Measurements from ENCODE around the gene NPLOC4.
A peak's percentile ranks its signal among the peaks of the same experiment; 100 is the strongest.
"Not testable (repeated sequence)": the region's sequence is repeated elsewhere in the genome, so short reads cannot be mapped to it uniquely, and the experiment has no call there.

The NPLOC4 gene

DNA sequence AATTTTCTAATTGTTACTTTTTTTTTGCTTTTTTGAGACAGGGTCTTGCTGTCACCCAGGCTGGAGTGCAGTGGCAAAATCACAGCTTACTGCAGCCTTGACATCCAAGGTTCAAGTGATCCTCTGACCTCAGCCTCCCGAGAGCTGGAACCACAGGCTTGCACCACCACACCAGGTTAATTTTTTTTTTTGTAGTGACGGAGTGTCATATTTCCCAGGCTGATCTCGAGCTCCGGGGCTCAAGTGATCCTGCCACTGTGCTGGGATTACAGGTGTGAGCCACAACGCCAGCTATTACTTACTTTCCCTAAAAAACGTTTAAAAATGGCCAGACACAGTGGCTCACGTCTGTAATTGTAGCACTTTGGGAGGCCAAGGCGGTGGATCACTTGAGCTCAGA, 6.6 kb downstream of the NPLOC4 start:
- DNase-seq = no peak

- no peak for DNase-seq
Observed at GRCh38 chr17:81621494-81622130, 15.3 kb downstream of the NPLOC4 start.

DNA sequence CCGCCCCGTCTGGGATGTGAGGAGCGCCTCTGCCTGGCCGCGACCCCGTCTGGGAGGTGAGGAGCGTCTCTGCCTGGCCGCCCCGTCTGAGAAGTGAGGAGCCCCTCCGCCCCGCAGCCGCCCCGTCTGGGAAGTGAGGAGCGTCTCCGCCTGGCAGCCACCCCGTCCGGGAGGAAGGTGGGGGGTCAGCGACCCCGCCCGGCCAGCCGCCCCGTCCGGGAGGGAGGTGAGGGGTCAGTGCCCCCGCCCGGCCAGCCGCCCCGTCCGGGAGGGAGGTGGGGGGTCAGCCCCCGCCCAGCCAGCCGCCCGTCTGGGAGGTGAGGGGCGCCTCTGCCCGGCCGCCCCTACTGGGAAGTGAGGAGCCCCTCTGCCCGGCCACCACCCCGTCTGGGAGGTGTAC, 18.6 kb downstream of the NPLOC4 start:
- not testable (repeated sequence) for DNase-seq

DNA sequence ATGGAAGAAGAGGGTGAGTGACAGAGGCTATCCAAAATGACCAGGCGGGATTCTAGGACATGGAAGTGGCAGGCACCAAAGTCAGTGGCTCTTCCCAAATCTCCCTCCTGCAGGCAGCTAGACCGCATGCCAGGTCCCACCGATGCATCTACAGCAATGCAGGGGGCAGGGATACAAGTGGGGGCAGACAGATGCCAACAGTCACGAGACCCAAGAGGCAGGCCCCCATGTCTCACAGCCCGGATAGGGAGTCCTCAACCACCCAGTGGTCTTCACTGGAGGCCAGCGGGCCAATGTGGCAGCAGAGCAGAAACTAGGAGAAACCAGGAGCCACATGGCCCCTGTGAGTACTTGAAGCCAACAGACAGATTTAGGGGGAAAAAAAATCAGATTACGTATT, 20.0 kb downstream of the NPLOC4 start:
- no peak for DNase-seq

DNA sequence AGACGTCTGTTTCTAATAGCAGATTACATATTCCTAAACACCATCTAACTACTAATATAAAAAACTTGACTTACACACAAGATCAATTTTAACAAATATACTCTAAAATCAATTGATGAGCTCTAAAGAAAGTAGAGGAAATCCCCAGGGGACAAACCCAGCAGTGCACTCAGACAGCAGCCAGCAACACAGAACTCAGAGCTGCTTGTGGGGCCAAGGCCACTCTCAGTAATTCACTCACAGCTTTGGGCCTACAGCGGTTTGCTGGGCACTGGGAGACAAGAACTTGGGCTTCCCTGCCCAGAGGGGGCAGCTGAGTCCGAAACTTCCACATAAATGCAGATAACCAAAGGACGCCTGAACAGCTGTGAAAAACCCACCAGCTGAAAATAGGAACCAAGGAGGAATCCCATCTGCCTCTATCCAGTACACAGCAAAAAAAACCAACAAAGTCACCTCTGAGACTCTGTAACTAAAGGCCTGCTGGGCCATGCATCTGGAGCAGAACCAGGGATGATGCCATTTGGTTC, 21.4 kb downstream of the NPLOC4 start:
- no peak for DNase-seq

GRCh38 chr17:81612172-81612970, 24.5 kb downstream of the NPLOC4 start:
- DNase-seq = no peak

DNA sequence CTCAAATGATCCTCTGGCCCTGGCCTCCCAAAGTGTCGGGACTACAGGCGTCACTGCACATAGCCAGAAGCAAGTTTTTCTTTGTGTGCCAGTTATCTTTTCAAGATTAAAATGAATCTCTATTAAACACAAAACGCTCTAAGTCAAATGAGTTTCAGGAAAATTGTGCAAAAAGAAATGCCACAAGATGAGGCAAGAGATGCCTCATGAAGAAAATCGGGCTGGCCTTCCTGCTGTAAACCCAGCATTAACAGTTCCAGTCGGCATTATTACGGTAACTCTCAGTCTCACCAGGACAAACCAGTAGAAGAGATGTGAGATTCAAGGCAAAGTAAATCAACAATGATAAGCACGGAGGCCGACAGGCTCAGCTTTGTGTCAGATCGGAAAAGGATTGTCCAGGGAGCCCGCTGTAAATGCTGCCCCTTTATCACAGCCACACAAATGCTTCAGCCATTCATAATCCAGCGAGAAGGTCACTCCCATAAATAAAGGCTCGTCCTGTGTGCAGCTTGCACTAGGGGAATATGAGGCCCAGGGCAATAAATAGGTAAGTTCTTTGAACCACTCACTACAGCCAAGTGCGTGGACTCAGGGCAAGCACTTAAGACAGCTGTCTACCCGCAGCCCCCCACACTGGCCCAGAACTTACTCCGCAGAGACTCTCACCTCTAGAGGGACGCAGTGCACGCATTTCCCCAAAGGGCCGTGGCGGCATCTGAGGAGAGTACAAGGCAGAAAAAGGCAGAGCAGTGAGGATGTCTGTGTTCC, 27.2 kb downstream of the NPLOC4 start:
- peak; percentile 9 for DNase-seq

GRCh38 chr17:81608605-81609004, 28.3 kb downstream of the NPLOC4 start:
- no peak for DNase-seq

DNA sequence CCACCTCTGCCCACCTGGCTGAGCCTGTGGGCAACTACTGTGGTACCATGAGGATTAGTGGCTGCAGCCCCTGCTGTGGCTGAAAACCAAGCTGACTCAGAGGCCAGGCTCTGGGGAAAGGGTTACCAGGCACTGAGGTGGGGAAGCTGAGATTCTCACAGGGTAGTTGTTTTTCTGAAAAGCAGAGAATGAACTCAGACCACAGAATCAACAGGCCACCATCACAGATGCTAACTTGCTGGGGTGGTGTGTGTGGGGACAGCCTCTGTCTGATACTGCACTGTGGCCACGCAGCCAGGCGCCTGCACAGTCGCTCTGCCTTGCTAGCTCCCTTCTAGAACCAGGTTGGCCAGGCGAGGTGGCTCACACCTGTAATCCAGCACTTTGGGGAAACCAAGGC, 28.8 kb downstream of the NPLOC4 start:
- no peak for DNase-seq

- DNase-seq = no peak
Observed at GRCh38 chr17:81607431-81607830, 29.5 kb downstream of the NPLOC4 start.

- no peak for DNase-seq
Observed at GRCh38 chr17:81603846-81604610, 32.9 kb downstream of the NPLOC4 start.

DNA sequence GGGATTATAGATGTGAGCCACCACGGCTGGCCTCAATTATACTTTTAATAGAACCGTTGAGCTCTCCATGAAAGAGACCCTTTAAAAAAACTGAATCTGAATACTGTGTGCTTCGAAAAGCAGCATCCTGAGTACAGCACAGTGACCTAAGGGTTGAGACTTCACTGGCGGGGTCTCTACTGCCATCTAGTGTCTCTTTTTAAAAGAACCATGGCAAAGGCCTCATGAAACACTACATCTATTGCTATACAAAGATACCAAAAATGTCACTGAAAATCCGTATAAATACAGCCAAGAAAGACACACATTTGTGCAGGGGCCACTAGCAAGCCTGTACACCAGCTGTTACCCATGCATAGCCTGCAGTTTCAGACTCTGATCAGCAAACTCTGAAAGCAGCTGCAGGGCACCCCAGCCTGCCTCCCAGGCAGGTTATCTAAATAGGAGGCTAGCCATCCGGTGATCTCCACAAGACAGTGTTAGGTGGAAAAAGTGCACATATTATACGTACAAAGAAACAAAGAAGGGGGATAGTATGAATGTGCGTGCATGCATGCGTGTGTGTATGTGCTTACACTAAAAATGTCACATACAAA, 35.3 kb downstream of the NPLOC4 start:
- peak; percentile 84 for DNase-seq

- DNase-seq = no peak
Observed at GRCh38 chr17:81599719-81600486, 37.0 kb downstream of the NPLOC4 start.

GRCh38 chr17:81593105-81593871, 43.6 kb downstream of the NPLOC4 start:
- no peak for DNase-seq

DNA sequence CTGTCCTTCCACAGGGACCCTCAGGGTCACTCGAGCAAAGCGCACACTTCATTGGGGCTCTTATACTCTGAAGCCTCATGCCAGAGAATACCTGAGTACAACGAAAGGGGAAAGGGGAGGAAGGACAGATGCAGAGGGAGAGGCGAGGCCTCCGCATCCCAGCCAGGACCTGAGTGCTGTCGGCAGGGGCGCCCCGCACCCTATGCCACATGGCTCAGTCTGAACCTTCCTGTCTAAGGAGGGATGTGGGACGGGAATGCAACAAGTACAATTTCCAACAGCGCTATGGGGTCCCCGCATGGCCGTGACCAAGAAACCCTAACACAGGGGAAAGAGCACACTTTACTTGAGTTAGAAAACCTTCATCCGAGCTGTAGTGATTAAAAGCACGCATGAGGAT, 44.9 kb downstream of the NPLOC4 start:
- DNase-seq = no peak

GRCh38 chr17:81590121-81590520, 46.8 kb downstream of the NPLOC4 start:
- no peak for DNase-seq

- DNase-seq = no peak
Observed at GRCh38 chr17:81589612-81590011, 47.3 kb downstream of the NPLOC4 start.

GRCh38 chr17:81586096-81586495, 50.8 kb downstream of the NPLOC4 start:
- DNase-seq = no peak

- not testable (repeated sequence) for DNase-seq
Observed at GRCh38 chr17:81584771-81585170, 52.1 kb downstream of the NPLOC4 start.

DNA sequence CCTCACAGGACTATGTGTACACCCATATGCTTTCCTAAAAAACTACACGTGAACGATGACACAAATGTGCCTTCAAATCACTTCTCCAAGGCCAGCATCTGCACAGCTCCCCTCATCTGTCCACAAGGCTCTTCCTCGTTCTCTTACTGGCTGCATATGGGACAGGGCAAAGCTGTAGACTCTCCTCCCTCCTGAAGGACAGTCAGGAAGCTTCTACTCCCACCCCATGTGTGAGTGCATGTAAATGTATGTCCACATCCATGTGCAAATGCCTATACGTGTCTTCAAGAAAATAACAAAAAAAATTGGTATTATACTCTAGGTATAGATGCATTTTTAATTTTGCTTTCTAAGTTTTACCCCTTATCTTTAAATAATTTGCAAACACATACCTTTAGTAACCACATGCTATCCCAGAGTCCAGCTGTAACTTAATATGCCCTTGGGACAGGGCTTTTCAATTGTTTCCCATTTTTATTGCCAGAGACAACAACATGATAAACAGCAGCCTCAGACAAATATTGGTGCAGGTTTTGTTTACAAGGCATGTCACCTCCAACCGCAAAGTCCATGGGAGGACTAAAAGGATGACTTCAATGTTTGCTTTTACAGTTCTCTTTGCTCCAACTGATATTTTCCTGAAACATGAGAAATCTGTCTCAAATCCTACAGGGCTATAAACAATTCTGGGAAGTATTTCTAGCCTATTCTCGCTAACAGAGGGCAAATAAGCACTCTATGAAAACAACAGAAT, 53.1 kb downstream of the NPLOC4 start:
- no peak for DNase-seq

Measured in hematopoietic multipotent progenitor cell treated with erythropoietin and hydrocortisone succinate and interleukin-3 and kit ligand, for 6 days (in vitro differentiated cells).